CD4-positive, alpha-beta T cell treated with Interleukin-4 for 4 hours (primary cell): ENCODE results near the gene KRTAP21-2.
"Not testable (repeated sequence)": the region's sequence is repeated elsewhere in the genome, so short reads cannot be mapped to it uniquely, and the experiment has no call there.

ENCODE experiments used
- DNase-seq: peaks from one replicate; pipeline ENCODE4 v3.0.0-alpha.2; 2020

KRTAP21-2 gene

DNA sequence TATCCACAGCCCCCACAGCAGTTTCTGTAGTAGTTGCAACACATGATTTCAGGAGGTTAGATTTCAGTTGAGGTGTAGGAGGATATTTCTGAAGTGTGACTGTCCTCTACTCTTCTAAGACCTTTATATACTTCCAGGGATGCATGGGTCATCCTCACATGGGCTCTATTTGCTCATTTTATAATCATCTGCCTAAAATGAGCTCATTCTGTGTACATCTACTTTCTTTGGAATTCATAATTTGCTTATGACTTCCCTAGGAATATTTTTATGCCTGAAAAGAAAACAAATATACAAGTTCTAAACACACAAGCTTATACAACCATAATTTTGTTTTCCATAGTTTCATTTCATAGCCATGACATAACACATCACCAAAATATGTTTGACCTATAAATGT, at the start of gene KRTAP21-2:
Gene KRTAP21-2 (minus strand): TSS at position 101 of the 400 bp plus-strand sequence. CDS start 57 bp downstream, at position 44.
- DNase-seq, result no peak

DNA sequence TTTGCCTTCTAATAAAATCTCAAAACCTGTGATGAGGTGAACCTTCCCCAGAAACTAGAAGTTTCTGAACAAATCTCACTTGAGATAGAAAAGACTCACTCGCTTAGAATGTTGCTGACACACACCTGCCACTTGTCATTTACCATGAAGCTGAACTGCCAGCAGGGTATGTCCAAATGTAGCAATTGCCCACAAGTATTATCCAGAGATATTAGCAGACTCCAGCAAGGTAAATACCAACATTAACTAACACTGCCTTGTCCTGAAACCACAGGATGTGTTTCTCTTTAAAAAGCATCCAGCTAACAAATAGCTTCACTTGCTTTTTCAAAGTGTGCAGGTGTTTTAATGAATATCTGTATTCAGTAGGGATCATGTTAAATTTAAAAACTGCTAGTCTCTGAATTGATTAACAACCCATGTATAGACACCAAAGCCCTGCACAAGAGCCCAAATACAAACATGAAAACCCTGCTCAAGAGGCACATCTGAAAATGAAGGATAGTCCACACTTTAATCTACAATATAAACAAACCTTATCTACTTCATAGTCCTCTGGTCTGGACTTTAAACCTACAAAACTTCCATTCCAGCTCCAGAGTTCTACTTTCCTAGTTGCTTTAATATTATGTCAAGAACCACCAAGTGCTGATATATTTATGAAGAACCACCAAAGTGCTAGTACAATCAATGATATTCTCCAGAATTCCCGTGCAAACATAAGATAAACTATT, 46.7 kb upstream of the KRTAP21-2 start:
- DNase-seq, result no peak

- no peak for DNase-seq
These were observed 32.2 kb upstream of the KRTAP21-2 start for GRCh38 chr21:30779249-30779648.

DNA sequence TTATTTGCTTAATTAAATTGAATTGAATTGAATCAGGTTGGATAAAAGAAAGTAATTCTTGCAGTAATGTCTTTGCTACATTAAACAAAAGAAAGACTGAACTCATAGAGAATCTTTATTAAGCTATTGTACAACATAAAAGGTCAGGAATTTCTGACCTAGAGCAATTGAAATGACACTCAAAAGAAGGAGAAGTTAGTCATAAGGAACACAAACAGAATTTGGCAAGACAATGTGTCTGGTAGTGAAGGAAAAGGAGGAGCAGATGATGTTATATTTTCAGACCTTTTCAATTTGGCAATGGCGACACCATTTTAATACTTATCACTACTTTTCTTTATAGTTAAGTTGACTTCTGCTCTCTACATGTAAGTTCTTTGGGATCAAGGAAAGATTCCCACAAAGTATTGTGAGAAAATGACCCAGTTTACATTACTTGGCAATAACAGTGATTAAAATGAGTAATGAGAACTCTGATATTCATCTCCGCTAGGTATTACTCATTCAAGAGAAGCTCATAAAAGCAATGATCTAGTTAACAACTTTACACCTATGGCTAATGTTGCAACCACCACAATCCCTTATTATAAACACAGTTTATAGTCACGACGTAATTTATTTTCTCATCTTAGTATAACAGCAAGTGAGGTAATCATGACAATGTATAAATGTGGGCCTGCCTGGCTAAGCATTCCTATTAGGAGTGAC, 22.8 kb upstream of the KRTAP21-2 start:
- DNase-seq, result no peak

- no peak for DNase-seq
These were observed 13.7 kb upstream of the KRTAP21-2 start for GRCh38 chr21:30760776-30761175.

- DNase-seq, result no peak
These were observed 11.2 kb upstream of the KRTAP21-2 start for GRCh38 chr21:30758306-30758705.

- not testable (repeated sequence) for DNase-seq
These were observed 8.3 kb upstream of the KRTAP21-2 start, which contains the start of gene KRTAP21-1 for GRCh38 chr21:30755328-30755727. KRTAP21-1 (minus strand) TSS chr21:30755428; CDS start chr21:30755378, 50 bp downstream.

GRCh38 chr21:30740462-30740861, 6.6 kb downstream of the KRTAP21-2 start:
- no peak for DNase-seq

DNA sequence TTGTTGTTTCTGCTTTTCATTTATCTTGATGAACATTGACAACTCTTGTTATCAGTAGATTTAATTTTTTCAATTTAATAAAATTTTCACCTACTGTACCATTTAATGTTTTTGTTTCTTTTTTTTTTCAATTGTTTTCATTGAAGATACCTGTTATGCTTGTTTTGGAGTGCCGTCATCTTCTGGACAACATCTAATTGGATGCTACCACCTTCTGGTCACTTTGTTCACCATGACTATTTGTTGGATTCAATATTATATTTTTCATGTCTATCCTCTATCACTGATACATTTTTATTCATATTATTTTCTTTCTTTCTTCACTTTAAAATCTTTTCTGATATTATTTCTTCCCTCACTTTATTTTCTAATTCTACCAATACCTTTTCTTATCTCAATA, 14.0 kb downstream of the KRTAP21-2 start:
- DNase-seq, result no peak

- DNase-seq, result no peak
These were observed 20.3 kb downstream of the KRTAP21-2 start for GRCh38 chr21:30726726-30727125.

- no peak for DNase-seq
These were observed 27.7 kb downstream of the KRTAP21-2 start for GRCh38 chr21:30719401-30719800.

DNA sequence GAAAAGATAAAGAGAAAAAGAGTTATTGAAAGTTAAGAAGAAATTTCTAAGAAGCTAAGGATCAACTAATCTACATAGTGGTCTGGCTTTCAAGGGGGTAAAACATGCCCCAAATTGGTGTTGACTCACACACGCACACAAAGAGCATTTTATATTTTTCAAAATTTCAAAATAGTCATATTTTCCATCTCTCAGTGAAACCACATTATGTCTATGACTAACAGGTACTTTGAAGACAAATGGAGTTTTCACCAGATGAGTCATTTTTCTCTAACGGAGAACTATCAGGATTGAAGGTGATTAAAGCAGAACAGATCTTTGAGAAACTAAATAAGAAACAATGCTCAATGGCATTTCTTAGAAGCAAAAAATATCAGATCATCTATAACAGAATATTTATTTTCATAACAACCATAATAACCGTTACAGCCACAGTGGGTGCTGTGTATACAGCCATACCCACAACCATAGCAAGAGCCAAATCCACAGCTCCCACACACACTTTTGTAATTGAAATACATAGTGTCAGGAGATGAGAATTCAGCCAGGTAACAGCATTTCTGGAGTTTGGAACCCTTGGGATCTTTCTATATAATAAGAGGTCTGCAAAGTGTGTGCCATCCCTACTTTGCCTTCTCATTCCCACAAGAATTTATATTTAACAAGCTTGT, 28.7 kb downstream of the KRTAP21-2 start, which contains the start of gene KRTAP21-3:
Gene KRTAP21-3 (minus strand): TSS at position 539 of the 671 bp plus-strand sequence. CDS start 18 bp downstream, at position 521.
- peak; percentile 15 for DNase-seq

DNA sequence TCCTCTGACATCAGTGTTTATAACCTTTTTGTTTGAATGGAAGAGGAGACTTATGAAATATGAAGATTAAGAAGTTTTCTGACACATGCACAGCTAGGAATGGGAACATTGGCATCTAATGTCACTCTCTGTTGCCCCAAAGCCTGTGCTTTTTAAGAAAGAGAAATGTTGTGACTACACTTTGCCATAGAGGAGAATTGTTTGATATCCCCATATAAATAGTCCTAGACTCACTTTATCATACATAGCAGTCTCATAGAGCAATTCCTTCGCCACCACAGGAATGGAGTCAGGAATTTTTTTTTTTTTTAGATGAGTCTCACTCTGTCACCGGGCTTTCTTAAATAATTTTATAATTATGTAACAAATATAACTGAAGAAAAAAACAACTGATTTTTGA, 30.0 kb downstream of the KRTAP21-2 start:
- DNase-seq, result no peak

GRCh38 chr21:30714946-30715345, 32.1 kb downstream of the KRTAP21-2 start:
- no peak for DNase-seq

DNA sequence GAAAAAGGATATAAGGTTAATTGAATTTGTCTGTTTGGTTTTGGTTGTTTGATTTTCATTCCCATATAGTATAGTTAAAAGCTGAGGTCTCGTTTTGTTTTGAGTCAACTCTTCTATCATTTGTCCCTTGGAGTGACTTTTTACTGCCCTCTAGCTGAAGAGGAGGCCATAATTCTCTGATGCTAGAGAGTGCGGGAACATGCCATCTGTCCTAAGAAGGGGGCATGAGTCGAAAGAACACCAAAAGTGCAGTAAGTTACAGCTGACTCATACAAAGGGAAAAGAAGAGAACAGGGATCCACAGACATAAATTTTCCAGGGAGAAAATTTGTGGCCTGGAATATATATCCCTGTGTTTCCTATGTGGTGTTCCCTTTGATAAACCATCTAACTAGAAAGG, 32.6 kb downstream of the KRTAP21-2 start:
- no peak for DNase-seq

DNA sequence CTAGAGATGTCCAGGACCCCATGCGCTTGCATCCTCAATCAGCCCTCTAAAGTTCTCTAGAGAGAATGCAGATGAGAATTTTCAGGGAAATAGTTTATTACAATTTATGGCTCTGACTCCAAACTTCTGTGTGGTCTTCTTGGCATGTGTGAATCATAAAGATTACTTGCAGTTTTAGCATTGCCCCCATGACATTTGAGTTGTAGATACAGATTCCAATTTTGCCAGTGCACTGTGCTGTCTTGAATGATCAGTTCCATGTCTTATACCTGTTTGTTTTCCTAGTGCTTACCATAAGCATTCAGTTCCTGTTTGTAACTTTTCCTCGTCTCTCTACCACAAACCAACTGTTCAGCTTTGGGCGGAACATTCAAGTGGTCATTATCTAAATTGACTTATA, 33.3 kb downstream of the KRTAP21-2 start:
- DNase-seq, result no peak

DNA sequence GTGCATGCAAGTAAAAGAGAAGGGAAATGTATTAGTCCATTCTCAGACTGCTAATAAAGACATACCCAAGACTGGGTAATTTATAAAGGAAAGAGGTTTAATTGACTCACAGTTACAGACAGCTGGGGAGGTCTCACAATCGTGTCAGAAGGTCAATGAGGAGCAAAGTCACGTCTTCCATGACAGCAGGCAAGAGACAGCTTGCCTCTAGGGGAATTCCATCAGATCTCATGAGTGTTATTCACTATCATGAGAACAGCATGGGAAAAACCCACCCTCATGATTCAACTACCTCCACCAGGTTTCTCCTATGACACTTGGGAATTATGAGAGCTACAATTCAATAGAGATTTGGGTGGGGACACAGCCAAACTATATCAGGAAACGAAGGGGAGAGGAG, 36.6 kb downstream of the KRTAP21-2 start:
- no peak for DNase-seq

DNA sequence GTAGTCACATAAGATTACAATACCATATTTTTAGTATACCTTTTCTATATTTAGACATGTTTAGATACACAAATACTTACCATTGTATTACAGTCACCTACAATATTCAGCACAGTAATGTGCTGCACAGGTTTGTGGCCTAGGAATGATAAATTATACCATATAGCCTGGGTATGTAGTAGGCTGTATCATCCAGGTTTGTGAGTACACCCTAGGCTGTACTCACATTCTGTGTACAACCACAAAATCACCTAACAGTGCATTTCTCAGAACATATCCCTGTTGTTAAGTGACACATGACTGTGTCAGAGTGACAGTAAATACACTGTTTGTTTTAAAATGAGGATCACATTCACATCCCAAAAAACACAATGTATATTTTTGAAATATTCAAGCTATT, 39.6 kb downstream of the KRTAP21-2 start:
- DNase-seq, result no peak
